Smooth muscle cell (in vitro differentiated cells): ENCODE measurements around the gene IQGAP2. TPM values are rescaled to one million over a fixed set of nuclear protein-coding genes. Genes with fewer than 3 reads are reported as not detected.

Source experiments
- DNase-seq: peaks from one replicate; lab custom pipeline; 2025; ENCODE audit not compliant: unreplicated experiment; lab: John Stamatoyannopoulos, UW
- H2AFZ ChIP-seq: fragments of 200-600 bp; sonication (generic); 2 replicates; pipeline ENCODE4 v1.6.0; 2016; ENCODE audit warnings: antibody characterized with exemption, low read depth, mild to moderate bottlenecking
- H3F3A ChIP-seq: fragments of 200-600 bp; sonication (generic); 2 replicates; pipeline ENCODE4 v1.6.0; 2017; ENCODE audit warnings: antibody characterized with exemption, low read depth
- H3K27ac ChIP-seq: fragments of 200-600 bp; sonication (generic); 2 replicates; pipeline ENCODE4 v1.5.1; 2016; ENCODE audit warnings: low read depth, mild to moderate bottlenecking
- H3K27me3 ChIP-seq: fragments of 200-600 bp; sonication (generic); 2 replicates; pipeline ENCODE4 v1.6.1; 2016; ENCODE audit warnings: low read depth, mild to moderate bottlenecking
- H3K36me3 ChIP-seq: fragments of 200-600 bp; sonication (generic); 2 replicates; pipeline ENCODE4 v1.5.1; 2016; ENCODE audit warnings: low read depth
- H3K4me1 ChIP-seq: fragments of 200-600 bp; sonication (generic); 2 replicates; pipeline ENCODE4 v1.5.1; 2016; ENCODE audit warnings: low read depth
- H3K4me2 ChIP-seq: fragments of 200-600 bp; sonication (generic); 2 replicates; pipeline ENCODE4 v1.6.0; 2016; ENCODE audit warnings: mild to moderate bottlenecking
- H3K4me3 ChIP-seq: fragments of 200-600 bp; sonication (generic); 2 replicates; pipeline ENCODE4 v1.5.1; 2016; ENCODE audit warnings: mild to moderate bottlenecking
- H3K79me2 ChIP-seq: fragments of 200-600 bp; sonication (generic); 2 replicates; pipeline ENCODE4 v1.6.0; 2016; ENCODE audit warnings: low read depth, mild to moderate bottlenecking
- H3K9ac ChIP-seq: fragments of 200-600 bp; sonication (generic); 2 replicates; pipeline ENCODE4 v1.6.0; 2016; ENCODE audit warnings: low read depth
- H3K9me3 ChIP-seq: fragments of 200-600 bp; sonication (generic); replicated peaks from 2 replicates; pipeline ENCODE4 v1.5.1; 2016; ENCODE audit warnings: low read depth
- H4K20me1 ChIP-seq: fragments of 200-600 bp; sonication (generic); 2 replicates; pipeline ENCODE4 v1.6.0; 2016; ENCODE audit warnings: low read depth
- WGBS: methylation state at CpG from one replicate; pipeline ENCODE4 v1.1.7; 2016; ENCODE audit warnings: low lambda C conversion rate; 5-methylcytosine and 5-hydroxymethylcytosine counted together
- polyA plus RNA-seq: library from polyadenylated mRNA; unstranded; fragments of >200 nt; fragmentation: Nextera tagmentation; extraction: Ambion mirVana; gene quantifications from 2 replicates; pipeline ENCODE4 v1.2.1, GENCODE V29; 2016
- total RNA-seq: library from RNA; depleted of rRNA; stranded (reverse); fragments of >200 nt; gene quantifications from 2 replicates; pipeline ENCODE4 v1.2.3, GENCODE V29; 2014
- TF ChIP-seq, protein P1 (sequence below): fragments of 200-600 bp; sonication (generic); IDR thresholded peaks from 2 replicates; pipeline ENCODE4 v1.5.1; 2017; ENCODE audit warnings: borderline replicate concordance, mild to moderate bottlenecking, antibody characterized with exemption; ENCODE audit not compliant: insufficient read depth, poor library complexity, severe bottlenecking

Gene IQGAP2
- total and polyA plus RNA-seq, 2 experiments from 2014 or later: 7.3 to 16.6 TPM

DNA sequence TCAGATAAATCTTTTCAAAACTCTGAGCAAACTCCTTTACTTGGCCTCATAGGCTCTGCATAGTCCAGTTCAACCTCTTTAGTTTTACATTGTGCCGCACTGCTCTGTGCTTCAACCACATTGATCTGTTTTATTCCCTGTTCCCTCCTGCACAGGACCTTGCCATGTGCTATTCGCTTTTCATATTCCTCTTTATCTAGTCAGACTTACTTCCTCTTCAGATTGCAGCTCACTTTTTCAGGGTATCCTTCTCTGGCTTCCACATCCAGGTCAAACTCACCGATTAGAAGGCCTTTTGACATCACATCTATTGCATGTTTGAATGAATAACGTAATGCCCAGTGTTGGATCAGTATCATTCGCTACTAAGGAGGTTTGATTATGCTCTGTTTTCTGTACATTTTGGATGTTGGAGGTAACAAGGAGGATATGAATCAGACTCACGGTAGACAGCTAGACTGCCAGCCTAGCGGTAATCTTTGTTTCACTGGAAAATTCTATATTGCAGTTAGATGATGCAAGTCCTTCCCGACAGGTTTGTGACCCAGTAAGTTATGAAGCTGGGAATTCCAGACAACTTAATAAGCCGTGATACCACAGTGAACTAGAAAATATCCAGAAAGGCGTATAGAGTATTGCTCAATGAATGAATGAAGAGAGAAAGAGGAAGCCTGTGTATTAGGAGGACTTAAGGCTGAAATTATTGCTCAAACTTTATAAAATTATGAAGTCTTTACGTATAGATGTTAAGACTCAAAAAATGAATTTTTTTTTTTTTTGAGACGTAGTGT lies 65.7 kb downstream of the IQGAP2 start:
- Histone ChIP-seq H3K27me3 (no peaks in the 10 kb centered on the region), H3K36me3 (no peaks in the 10 kb centered on the region), H3K4me3 (no peak overlapping the region), H3K27ac (peak overlapping the region; percentile 60), H3K4me2 (no peak overlapping the region), H4K20me1 (no peaks in the 10 kb centered on the region), H3K9me3 (no peaks in the 10 kb centered on the region), H3K4me1 (no peaks in the 10 kb centered on the region), H3K9ac (no peak overlapping the region), H3K79me2 (no peaks in the 10 kb centered on the region), H3F3A (peaks cover 5% of the 10 kb centered on the region), H2AFZ (peak overlapping the region; percentile 39)
- 79% methylated on average over 12 of the region's 12 CpGs for WGBS
- TF ChIP-seq, protein P1, sequence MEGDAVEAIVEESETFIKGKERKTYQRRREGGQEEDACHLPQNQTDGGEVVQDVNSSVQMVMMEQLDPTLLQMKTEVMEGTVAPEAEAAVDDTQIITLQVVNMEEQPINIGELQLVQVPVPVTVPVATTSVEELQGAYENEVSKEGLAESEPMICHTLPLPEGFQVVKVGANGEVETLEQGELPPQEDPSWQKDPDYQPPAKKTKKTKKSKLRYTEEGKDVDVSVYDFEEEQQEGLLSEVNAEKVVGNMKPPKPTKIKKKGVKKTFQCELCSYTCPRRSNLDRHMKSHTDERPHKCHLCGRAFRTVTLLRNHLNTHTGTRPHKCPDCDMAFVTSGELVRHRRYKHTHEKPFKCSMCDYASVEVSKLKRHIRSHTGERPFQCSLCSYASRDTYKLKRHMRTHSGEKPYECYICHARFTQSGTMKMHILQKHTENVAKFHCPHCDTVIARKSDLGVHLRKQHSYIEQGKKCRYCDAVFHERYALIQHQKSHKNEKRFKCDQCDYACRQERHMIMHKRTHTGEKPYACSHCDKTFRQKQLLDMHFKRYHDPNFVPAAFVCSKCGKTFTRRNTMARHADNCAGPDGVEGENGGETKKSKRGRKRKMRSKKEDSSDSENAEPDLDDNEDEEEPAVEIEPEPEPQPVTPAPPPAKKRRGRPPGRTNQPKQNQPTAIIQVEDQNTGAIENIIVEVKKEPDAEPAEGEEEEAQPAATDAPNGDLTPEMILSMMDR: no peak
- no peak for DNase-seq

DNA sequence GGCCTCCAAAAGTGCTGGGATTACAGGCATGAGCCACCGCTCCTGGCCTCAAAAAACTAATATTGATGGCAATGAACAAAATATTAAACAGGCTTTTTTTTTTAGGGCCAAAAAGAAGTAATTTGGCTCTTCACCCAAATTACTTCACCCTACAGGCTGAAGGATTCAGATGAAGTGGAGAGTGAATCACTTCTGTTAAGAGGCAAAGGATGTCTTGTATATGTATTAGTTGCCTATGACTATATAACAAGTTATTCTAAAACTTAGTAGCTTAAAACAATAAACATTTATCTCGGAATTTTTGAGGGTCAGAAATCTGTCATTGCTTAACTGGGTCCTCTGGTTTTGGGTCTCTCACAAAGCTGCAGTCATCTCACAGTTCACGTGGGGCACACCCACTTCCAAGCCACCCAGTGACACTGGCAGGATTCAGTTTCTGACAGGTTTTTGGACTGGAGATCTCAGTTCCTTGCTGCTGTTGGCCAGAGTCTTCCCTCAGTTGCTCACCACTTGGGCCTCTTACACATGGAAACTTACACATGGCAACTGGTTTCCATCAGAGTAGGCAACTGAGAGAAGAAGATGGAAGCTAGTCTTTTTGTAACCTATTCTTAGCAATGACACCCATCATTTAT lies 66.7 kb downstream of the IQGAP2 start:
- H3K9ac ChIP-seq: no peak overlapping the region
- TF ChIP-seq, protein P1: no peak
- H3K27me3 ChIP-seq: no peaks in the 10 kb centered on the region
- no peaks in the 10 kb centered on the region for H3K4me1 ChIP-seq
- no peaks in the 10 kb centered on the region for H3K9me3 ChIP-seq
- H3K79me2 ChIP-seq: no peaks in the 10 kb centered on the region
- H3K27ac ChIP-seq: peak overlapping the region; percentile 60
- H3F3A ChIP-seq: peaks cover 5% of the 10 kb centered on the region
- WGBS: 88% methylated on average over 3 of the region's 3 CpGs
- H3K4me3 ChIP-seq: no peak overlapping the region
- no peaks in the 10 kb centered on the region for H3K36me3 ChIP-seq
- H2AFZ ChIP-seq: no peak overlapping the region
- no peaks in the 10 kb centered on the region for H4K20me1 ChIP-seq
- H3K4me2 ChIP-seq: no peak overlapping the region
- DNase-seq: no peak

DNA sequence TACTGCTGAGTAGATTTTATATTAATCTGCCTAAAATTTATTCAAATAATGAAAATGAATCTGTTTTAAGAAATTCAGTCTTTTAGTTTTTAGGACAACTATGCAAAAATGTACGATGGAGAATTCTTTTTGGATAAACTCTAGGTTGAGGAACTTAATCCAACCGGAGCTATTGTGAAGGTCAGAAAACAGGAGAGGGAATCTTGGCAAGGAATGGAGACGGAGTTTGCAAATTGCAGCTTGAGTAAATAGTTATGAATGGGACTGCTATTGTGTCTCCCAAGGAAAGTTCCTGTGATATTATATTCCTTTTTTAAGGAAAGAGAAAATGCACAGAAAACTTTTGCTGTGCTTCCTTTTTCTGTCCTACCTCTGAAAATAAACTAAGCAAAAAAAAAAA lies 67.9 kb downstream of the IQGAP2 start:
- H3K27me3 ChIP-seq: no peaks in the 10 kb centered on the region
- H3F3A ChIP-seq: peaks cover 5% of the 10 kb centered on the region
- no peak overlapping the region for H3K4me2 ChIP-seq
- no peaks in the 10 kb centered on the region for H3K4me1 ChIP-seq
- H3K36me3 ChIP-seq: no peaks in the 10 kb centered on the region
- H2AFZ ChIP-seq: no peak overlapping the region
- no peak overlapping the region for H3K27ac ChIP-seq
- no peak for DNase-seq
- TF ChIP-seq, protein P1: no peak
- WGBS: 92% methylated on average over 3 of the region's 3 CpGs
- no peak overlapping the region for H3K4me3 ChIP-seq
- H3K9ac ChIP-seq: no peak overlapping the region
- no peaks in the 10 kb centered on the region for H3K79me2 ChIP-seq
- H3K9me3 ChIP-seq: no peaks in the 10 kb centered on the region
- no peaks in the 10 kb centered on the region for H4K20me1 ChIP-seq

DNA sequence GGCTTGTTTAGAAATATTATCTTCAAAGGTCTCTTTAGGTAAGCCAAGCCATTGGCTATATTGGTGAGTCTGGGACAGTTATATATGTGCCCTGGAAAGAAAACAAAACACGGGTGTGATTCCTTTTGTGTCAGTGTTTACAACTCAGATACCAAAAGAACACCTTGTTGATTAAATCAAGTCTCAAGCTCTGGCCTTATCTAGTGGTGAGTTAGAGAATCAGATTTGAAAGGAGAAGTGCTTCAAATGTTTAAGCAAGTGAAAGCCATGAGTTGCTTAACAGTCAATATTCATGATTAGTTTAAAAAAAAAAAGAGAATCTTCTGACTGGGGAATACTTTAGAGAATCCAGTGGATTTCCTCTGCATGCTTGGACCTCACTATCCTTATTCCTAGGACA lies 68.3 kb downstream of the IQGAP2 start:
- Histone ChIP-seq H4K20me1 (no peaks in the 10 kb centered on the region), H3K36me3 (no peaks in the 10 kb centered on the region), H3K27ac (no peak overlapping the region), H3K9me3 (no peaks in the 10 kb centered on the region), H3K4me2 (no peak overlapping the region), H3K9ac (no peak overlapping the region), H3K27me3 (no peaks in the 10 kb centered on the region), H3K79me2 (no peaks in the 10 kb centered on the region), H3F3A (peaks cover 5% of the 10 kb centered on the region), H2AFZ (no peak overlapping the region), H3K4me1 (no peaks in the 10 kb centered on the region), H3K4me3 (no peak overlapping the region)
- TF ChIP-seq, protein P1: no peak
- 94% methylated on average over 1 of the region's 1 CpG for WGBS
- no peak for DNase-seq
